Measurements from ENCODE around the gene KYNU. TPM values are rescaled to one million over a fixed set of nuclear protein-coding genes. Genes with fewer than 3 reads are reported as not detected.

The KYNU gene
- total RNA-seq, 1 donor from 2014 or later, result not detected

GRCh38 chr2:142930835-142931398 lies 53.5 kb downstream of the KYNU start:
- H3K9ac ChIP-seq, result no peak overlapping the region
- TF ChIP-seq EZH2 (IDR thresholded peaks at IDR 0.05) (no peak), EZH2phosphoT487 (IDR thresholded peaks at IDR 0.05) (no peak), CTCF (IDR thresholded peaks at IDR 0.05) (no peak)
- no peak overlapping the region for H3K27ac Mint-ChIP-seq
- H3K9me3 Mint-ChIP-seq, result peaks cover 3% of the 10 kb centered on the region
- H3K4me2 ChIP-seq, result no peak overlapping the region
- H3K36me3 ChIP-seq, result no peaks in the 10 kb centered on the region
- no peaks in the 10 kb centered on the region for H3K4me1 Mint-ChIP-seq
- no peaks in the 10 kb centered on the region for H3K27me3 Mint-ChIP-seq (ENCODE audit: insufficient read depth, low read depth)
- no peak overlapping the region for H3K4me3 ChIP-seq
- H3K36me3 Mint-ChIP-seq, result no peaks in the 10 kb centered on the region
- H3K4me3 Mint-ChIP-seq, result no peak overlapping the region
- H4K20me1 ChIP-seq (ENCODE audit: low read depth), result no peaks in the 10 kb centered on the region
- H3K27me3 ChIP-seq, result no peaks in the 10 kb centered on the region
- no peak overlapping the region for H3K27ac ChIP-seq
- H3K9me3 ChIP-seq (ENCODE audit: low read depth), result no peaks in the 10 kb centered on the region
- no peaks in the 10 kb centered on the region for H3K79me2 ChIP-seq (ENCODE audit: low read depth)
- H3F3A ChIP-seq (ENCODE audit: low read depth), result no peaks in the 10 kb centered on the region
- no peaks in the 10 kb centered on the region for H3K4me1 ChIP-seq
- no peak for DNase-seq (ENCODE audit: low spot score)
- H2AFZ ChIP-seq (replicated peaks), result no peak overlapping the region

GRCh38 chr2:142933916-142934315 lies 56.5 kb downstream of the KYNU start:
- Histone ChIP-seq H3K36me3 (no peaks in the 10 kb centered on the region), H3K9me3 (ENCODE audit: low read depth) (no peaks in the 10 kb centered on the region), H4K20me1 (ENCODE audit: low read depth) (no peaks in the 10 kb centered on the region), H3K9ac (no peak overlapping the region), H3K27ac (no peak overlapping the region), H3K79me2 (ENCODE audit: low read depth) (no peaks in the 10 kb centered on the region), H2AFZ (replicated peaks) (no peak overlapping the region), H3K27me3 (no peaks in the 10 kb centered on the region), H3K4me1 (no peaks in the 10 kb centered on the region), H3F3A (ENCODE audit: low read depth) (no peaks in the 10 kb centered on the region), H3K4me3 (no peak overlapping the region), H3K4me2 (no peak overlapping the region)
- TF ChIP-seq CTCF (IDR thresholded peaks at IDR 0.05), result no peak
- TF ChIP-seq EZH2 (IDR thresholded peaks at IDR 0.05), result no peak
- TF ChIP-seq EZH2phosphoT487 (IDR thresholded peaks at IDR 0.05), result no peak
- Mint-ChIP-seq H3K4me3 (no peak overlapping the region), H3K27ac (no peak overlapping the region), H3K27me3 (ENCODE audit: insufficient read depth, low read depth) (no peaks in the 10 kb centered on the region), H3K36me3 (no peaks in the 10 kb centered on the region), H3K4me1 (no peaks in the 10 kb centered on the region), H3K9me3 (peaks cover 3% of the 10 kb centered on the region)
- DNase-seq (ENCODE audit: low spot score), result no peak

GRCh38 chr2:142935563-142936089 lies 58.2 kb downstream of the KYNU start:
- no peaks in the 10 kb centered on the region for H4K20me1 ChIP-seq (ENCODE audit: low read depth)
- H3K4me1 ChIP-seq, result no peaks in the 10 kb centered on the region
- Mint-ChIP-seq H3K9me3 (peaks cover 3% of the 10 kb centered on the region), H3K4me3 (no peak overlapping the region), H3K27me3 (ENCODE audit: insufficient read depth, low read depth) (no peaks in the 10 kb centered on the region), H3K36me3 (no peaks in the 10 kb centered on the region), H3K4me1 (peaks cover 5% of the 10 kb centered on the region), H3K27ac (no peak overlapping the region)
- H3K27ac ChIP-seq, result no peak overlapping the region
- H3K9ac ChIP-seq, result no peak overlapping the region
- no peak overlapping the region for H3K4me2 ChIP-seq
- DNase-seq (ENCODE audit: low spot score), result no peak
- H2AFZ ChIP-seq (replicated peaks), result no peak overlapping the region
- H3F3A ChIP-seq (ENCODE audit: low read depth), result no peaks in the 10 kb centered on the region
- no peak overlapping the region for H3K4me3 ChIP-seq
- H3K79me2 ChIP-seq (ENCODE audit: low read depth), result no peaks in the 10 kb centered on the region
- H3K36me3 ChIP-seq, result no peaks in the 10 kb centered on the region
- no peak for TF ChIP-seq EZH2phosphoT487 (IDR thresholded peaks at IDR 0.05)
- no peaks in the 10 kb centered on the region for H3K27me3 ChIP-seq
- H3K9me3 ChIP-seq (ENCODE audit: low read depth), result no peaks in the 10 kb centered on the region

GRCh38 chr2:142936629-142937028 lies 59.2 kb downstream of the KYNU start:
- no peaks in the 10 kb centered on the region for H3K9me3 ChIP-seq (ENCODE audit: low read depth)
- no peaks in the 10 kb centered on the region for H4K20me1 ChIP-seq (ENCODE audit: low read depth)
- no peak overlapping the region for H3K4me2 ChIP-seq
- no peaks in the 10 kb centered on the region for H3K27me3 ChIP-seq
- H3K4me3 ChIP-seq, result no peak overlapping the region
- H3K79me2 ChIP-seq (ENCODE audit: low read depth), result no peaks in the 10 kb centered on the region
- no peak overlapping the region for H2AFZ ChIP-seq (replicated peaks)
- H3K4me1 ChIP-seq, result no peaks in the 10 kb centered on the region
- Mint-ChIP-seq H3K4me1 (peaks cover 14% of the 10 kb centered on the region), H3K4me3 (no peak overlapping the region), H3K36me3 (no peaks in the 10 kb centered on the region), H3K27me3 (ENCODE audit: insufficient read depth, low read depth) (no peaks in the 10 kb centered on the region), H3K27ac (no peak overlapping the region), H3K9me3 (peaks cover 3% of the 10 kb centered on the region)
- no peak overlapping the region for H3K9ac ChIP-seq
- no peak for DNase-seq (ENCODE audit: low spot score)
- TF ChIP-seq EZH2phosphoT487 (IDR thresholded peaks at IDR 0.05), result no peak
- no peak for TF ChIP-seq EZH2 (IDR thresholded peaks at IDR 0.05)
- no peak for TF ChIP-seq CTCF (IDR thresholded peaks at IDR 0.05)
- H3K27ac ChIP-seq, result no peak overlapping the region
- H3F3A ChIP-seq (ENCODE audit: low read depth), result no peaks in the 10 kb centered on the region
- H3K36me3 ChIP-seq, result no peaks in the 10 kb centered on the region

All from neural progenitor cell (in vitro differentiated cells).